ENCODE measurements around the gene CYTH4. TPM values are rescaled to one million over a fixed set of nuclear protein-coding genes. Genes with fewer than 3 reads are reported as not detected.

The CYTH4 gene
- polyA plus RNA-seq, 4 donors = 2.9 to 5.6 (median 3.3) TPM

- no peak for DNase-seq (ENCODE audit: low read depth in 4 of 4, low spot score in 3 of 4)
Observed at GRCh38 chr22:37342065-37342464, 59.8 kb downstream of the CYTH4 start.

- no peak for DNase-seq (ENCODE audit: low read depth in 4 of 4, low spot score in 3 of 4)
Observed at GRCh38 chr22:37343348-37343747, 61.0 kb downstream of the CYTH4 start.

GRCh38 chr22:37343863-37344734 lies 61.8 kb downstream of the CYTH4 start:
- DNase-seq (ENCODE audit: low read depth in 4 of 4, low spot score in 3 of 4) = no peak

GRCh38 chr22:37344735-37345449 lies 62.6 kb downstream of the CYTH4 start:
- DNase-seq (ENCODE audit: low read depth in 4 of 4, low spot score in 3 of 4) = no peak

GRCh38 chr22:37345863-37346504 lies 63.7 kb downstream of the CYTH4 start:
- no peak for DNase-seq (ENCODE audit: low read depth in 4 of 4, low spot score in 3 of 4)

GRCh38 chr22:37346505-37346895 lies 64.2 kb downstream of the CYTH4 start:
- no peak for DNase-seq (ENCODE audit: low read depth in 4 of 4, low spot score in 3 of 4)

- DNase-seq (ENCODE audit: low read depth in 4 of 4, low spot score in 3 of 4) = no peak
Observed at GRCh38 chr22:37349043-37349814, 66.9 kb downstream of the CYTH4 start.

- DNase-seq (ENCODE audit: low read depth in 4 of 4, low spot score in 3 of 4) = no peak
Observed at GRCh38 chr22:37351232-37351631, 68.9 kb downstream of the CYTH4 start.

GRCh38 chr22:37352481-37352880 lies 70.2 kb downstream of the CYTH4 start:
- no peak for DNase-seq (ENCODE audit: low read depth in 4 of 4, low spot score in 3 of 4)

- DNase-seq (ENCODE audit: low read depth in 4 of 4, low spot score in 3 of 4) = no peak
Observed at GRCh38 chr22:37353839-37354238, 71.5 kb downstream of the CYTH4 start.

- no peak for DNase-seq (ENCODE audit: low read depth in 4 of 4, low spot score in 3 of 4)
Observed at GRCh38 chr22:37354261-37354660, 72.0 kb downstream of the CYTH4 start.

- DNase-seq (ENCODE audit: low read depth in 4 of 4, low spot score in 3 of 4) = no peak
Observed at GRCh38 chr22:37354670-37355069, 72.4 kb downstream of the CYTH4 start.

GRCh38 chr22:37355174-37355573 lies 72.9 kb downstream of the CYTH4 start:
- DNase-seq (ENCODE audit: low read depth in 4 of 4, low spot score in 3 of 4) = no peak

GRCh38 chr22:37356922-37357321 lies 74.6 kb downstream of the CYTH4 start:
- DNase-seq (ENCODE audit: low read depth in 4 of 4, low spot score in 3 of 4) = no peak

- no peak for DNase-seq (ENCODE audit: low read depth in 4 of 4, low spot score in 3 of 4)
Observed at GRCh38 chr22:37357446-37358075, 75.3 kb downstream of the CYTH4 start.

- DNase-seq (ENCODE audit: low read depth in 4 of 4, low spot score in 3 of 4) = no peak
Observed at GRCh38 chr22:37358386-37358785, 76.1 kb downstream of the CYTH4 start.

GRCh38 chr22:37358917-37359316 lies 76.6 kb downstream of the CYTH4 start:
- DNase-seq (ENCODE audit: low read depth in 4 of 4, low spot score in 3 of 4) = no peak

GRCh38 chr22:37362621-37363020 lies 80.3 kb downstream of the CYTH4 start:
- DNase-seq (ENCODE audit: low read depth in 4 of 4, low spot score in 3 of 4) = no peak

- DNase-seq (ENCODE audit: low read depth in 4 of 4, low spot score in 3 of 4) = no peak
Observed at GRCh38 chr22:37363261-37363992, 81.1 kb downstream of the CYTH4 start.

Measured in right renal pelvis (tissue), 4 donors.